ENCODE results near the gene ECEL1. TPM values are rescaled to one million over a fixed set of nuclear protein-coding genes. Genes with fewer than 3 reads are reported as not detected.

Gene ECEL1
- total and polyA plus RNA-seq, 2 of the 4 experiments (the other 2 are of a cell fraction), result not detected

DNA sequence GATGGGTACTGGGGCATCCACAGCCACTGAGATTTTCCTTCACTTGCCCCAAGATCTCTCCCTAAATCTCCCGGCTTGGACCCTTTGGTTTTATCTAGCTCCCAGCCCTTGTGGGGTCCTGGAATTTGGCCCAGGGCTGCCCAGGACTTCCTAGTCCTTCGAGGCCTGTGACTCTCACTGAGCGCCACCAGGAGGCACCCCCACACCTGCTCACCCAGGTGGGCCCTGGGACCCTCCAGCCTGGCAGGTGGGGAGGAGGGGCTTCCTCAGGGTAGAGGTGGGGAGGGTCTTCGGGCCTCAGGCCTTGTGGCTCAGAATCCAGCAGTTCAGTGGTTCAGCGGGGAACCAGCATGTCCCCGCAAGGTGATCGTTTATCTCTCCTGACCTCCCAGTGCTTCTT is 20.6 kb upstream of the ECEL1 start:
- H2AFZ ChIP-seq (replicated peaks; ENCODE audit: low read length, poor library complexity), result no peak overlapping the region
- no peak overlapping the region for H3K4me2 ChIP-seq (ENCODE audit: low read depth, low read length)
- WGBS, 2 experiments (ENCODE audit: extremely low coverage in 2 of 2, insufficient read length in 1 of 2), result 68% methylated on average over 3 of the region's 7 CpGs; no CpG with 5 or more reads in 1 of the 2 experiments
- no peaks in the 10 kb centered on the region for H3K9me1 ChIP-seq (ENCODE audit: insufficient read depth, low read length)
- no peak overlapping the region for H4K91ac ChIP-seq (ENCODE audit: insufficient read depth, low read depth, low read length)
- intact Hi-C loops (cut with micrococcal nuclease), result loop anchor here (10.0 kb wide), 1 partner anchor 603 kb away; no protein-coding TSS in a partner anchor
- H2AK5ac ChIP-seq (ENCODE audit: low read depth, low read length), result no peak overlapping the region
- H2BK20ac ChIP-seq (ENCODE audit: low read depth, low read length), result no peak overlapping the region
- no peak overlapping the region for H3K23ac ChIP-seq (ENCODE audit: low read depth, low read length)
- H3K4me1 ChIP-seq (ENCODE audit: control insufficient read depth, insufficient read depth, low read length), result no peaks in the 10 kb centered on the region
- H4K20me1 ChIP-seq (ENCODE audit: insufficient read depth, low read length), result no peaks in the 10 kb centered on the region
- ATAC-seq (ENCODE audit: low read depth) (no peak), DNase-seq (no peak)
- H3K9me3 ChIP-seq (ENCODE audit: control insufficient read depth, insufficient read depth, low read length), result no peaks in the 10 kb centered on the region
- H3K79me1 ChIP-seq (ENCODE audit: low read depth in 1 of 2, low read length in 2 of 2), result no peaks in the 10 kb centered on the region
- no peak overlapping the region for H2BK5ac ChIP-seq (ENCODE audit: low read depth, low read length, poor library complexity, severe bottlenecking)
- TF ChIP-seq CEBPB (IDR thresholded peaks at IDR 0.05; ENCODE audit: low read depth, low read length), result no peak
- TF ChIP-seq POLR2A (IDR thresholded peaks at IDR 0.05; ENCODE audit: low read depth, low read length), result no peak
- no peak for TF ChIP-seq RCOR1 (IDR thresholded peaks at IDR 0.05; ENCODE audit: insufficient replicate concordance, low read length)
- no peak for TF ChIP-seq NFE2L2 (IDR thresholded peaks at IDR 0.05; ENCODE audit: low read depth, low read length)
- TF ChIP-seq SMC3 (IDR thresholded peaks at IDR 0.05; ENCODE audit: low read depth, low read length), result no peak
- TF ChIP-seq RAD21 (IDR thresholded peaks at IDR 0.05; ENCODE audit: low read length), result no peak
- no peak for TF ChIP-seq BHLHE40 (IDR thresholded peaks at IDR 0.05; ENCODE audit: low read depth, low read length)
- TF ChIP-seq RFX5 (IDR thresholded peaks at IDR 0.05; ENCODE audit: low read depth, low read length), result no peak
- no peak for TF ChIP-seq FOS (IDR thresholded peaks at IDR 0.05; ENCODE audit: low read depth, low read length)
- TF ChIP-seq, protein P1, sequence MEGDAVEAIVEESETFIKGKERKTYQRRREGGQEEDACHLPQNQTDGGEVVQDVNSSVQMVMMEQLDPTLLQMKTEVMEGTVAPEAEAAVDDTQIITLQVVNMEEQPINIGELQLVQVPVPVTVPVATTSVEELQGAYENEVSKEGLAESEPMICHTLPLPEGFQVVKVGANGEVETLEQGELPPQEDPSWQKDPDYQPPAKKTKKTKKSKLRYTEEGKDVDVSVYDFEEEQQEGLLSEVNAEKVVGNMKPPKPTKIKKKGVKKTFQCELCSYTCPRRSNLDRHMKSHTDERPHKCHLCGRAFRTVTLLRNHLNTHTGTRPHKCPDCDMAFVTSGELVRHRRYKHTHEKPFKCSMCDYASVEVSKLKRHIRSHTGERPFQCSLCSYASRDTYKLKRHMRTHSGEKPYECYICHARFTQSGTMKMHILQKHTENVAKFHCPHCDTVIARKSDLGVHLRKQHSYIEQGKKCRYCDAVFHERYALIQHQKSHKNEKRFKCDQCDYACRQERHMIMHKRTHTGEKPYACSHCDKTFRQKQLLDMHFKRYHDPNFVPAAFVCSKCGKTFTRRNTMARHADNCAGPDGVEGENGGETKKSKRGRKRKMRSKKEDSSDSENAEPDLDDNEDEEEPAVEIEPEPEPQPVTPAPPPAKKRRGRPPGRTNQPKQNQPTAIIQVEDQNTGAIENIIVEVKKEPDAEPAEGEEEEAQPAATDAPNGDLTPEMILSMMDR (conservative IDR thresholded peaks at IDR 0.05; ENCODE audit: low read depth, low read length), result no peak
- no peak for TF ChIP-seq CHD1 (IDR thresholded peaks at IDR 0.05; ENCODE audit: low read depth, low read length)
- TF ChIP-seq, protein P2, sequence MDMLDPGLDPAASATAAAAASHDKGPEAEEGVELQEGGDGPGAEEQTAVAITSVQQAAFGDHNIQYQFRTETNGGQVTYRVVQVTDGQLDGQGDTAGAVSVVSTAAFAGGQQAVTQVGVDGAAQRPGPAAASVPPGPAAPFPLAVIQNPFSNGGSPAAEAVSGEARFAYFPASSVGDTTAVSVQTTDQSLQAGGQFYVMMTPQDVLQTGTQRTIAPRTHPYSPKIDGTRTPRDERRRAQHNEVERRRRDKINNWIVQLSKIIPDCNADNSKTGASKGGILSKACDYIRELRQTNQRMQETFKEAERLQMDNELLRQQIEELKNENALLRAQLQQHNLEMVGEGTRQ (IDR thresholded peaks at IDR 0.05; ENCODE audit: low read depth, low read length), result no peak
- no peak for TF ChIP-seq MXI1 (IDR thresholded peaks at IDR 0.05; ENCODE audit: borderline replicate concordance, low read depth, low read length)
- TF ChIP-seq ELK1 (IDR thresholded peaks at IDR 0.05; ENCODE audit: borderline replicate concordance, low read depth, low read length), result no peak
- no peak for TF ChIP-seq MAFK (IDR thresholded peaks at IDR 0.05; ENCODE audit: low read depth, low read length)
- no peak for TF ChIP-seq MAZ (IDR thresholded peaks at IDR 0.05; ENCODE audit: borderline replicate concordance, low read depth, low read length)
- H3K27me3 ChIP-seq (ENCODE audit: control insufficient read depth, insufficient read depth, low read length), result peaks cover 52% of the 10 kb centered on the region
- dilution Hi-C loops (cut with HindIII; ENCODE audit: low sequenced_read_pairs, unreplicated experiment), result no loop called here
- H2BK15ac ChIP-seq (ENCODE audit: low read depth, low read length), result no peak overlapping the region
- no peak overlapping the region for H2BK120ac ChIP-seq (ENCODE audit: low read depth, low read length)
- no peak overlapping the region for H4K8ac ChIP-seq (ENCODE audit: low read depth in 2 of 2, low read length in 2 of 2)
- H3K9ac ChIP-seq (ENCODE audit: low read depth, low read length), result no peak overlapping the region
- no peak overlapping the region for H3K14ac ChIP-seq (replicated peaks; ENCODE audit: low read depth, low read length)
- no peak overlapping the region for H3K4me3 ChIP-seq (ENCODE audit: insufficient read depth, low read depth, low read length)
- H3K36me3 ChIP-seq (ENCODE audit: control insufficient read depth, insufficient read depth, low read length), result no peaks in the 10 kb centered on the region
- H4K5ac ChIP-seq (ENCODE audit: low read depth, low read length), result no peak overlapping the region
- H3K27ac ChIP-seq (ENCODE audit: insufficient read depth, low read length), result no peak overlapping the region
- POLR2A ChIA-PET (ENCODE audit: unreplicated experiment), result no interaction called here
- in situ Hi-C loops (cut with MboI; ENCODE audit: low sequenced_read_pairs), result no loop called here
- H3K56ac ChIP-seq (ENCODE audit: extremely low read depth, insufficient read depth, low read length), result no peak overlapping the region; the same call in 1 of the 2 replicates
- H2AK9ac ChIP-seq (replicated peaks; ENCODE audit: low read depth, low read length, poor library complexity), result no peak overlapping the region
- no TSS peak for BruUV-seq (replicated peaks)
- no peak overlapping the region for H3K4ac ChIP-seq (ENCODE audit: low read depth, low read length)
- CTCF ChIA-PET, result no interaction called here
- H3K18ac ChIP-seq (ENCODE audit: low read depth, low read length), result no peak overlapping the region
